Stimulated activated CD4-positive, alpha-beta T cell treated with anti-CD3 and anti-CD28 coated beads, Interleukin-12 subunit alpha, Interleukin-12 subunit beta, amount 100 ng/mL, for 48 hours (primary cell): ENCODE results near the gene PMPCA.

Experiments
- DNase-seq, 3 donors: peaks; one replicate each; pipeline ENCODE4 v3.0.0-alpha.2; 2020; ENCODE audit warnings: low read depth in 2 of 3, low spot score in 1 of 3

Gene PMPCA

DNA sequence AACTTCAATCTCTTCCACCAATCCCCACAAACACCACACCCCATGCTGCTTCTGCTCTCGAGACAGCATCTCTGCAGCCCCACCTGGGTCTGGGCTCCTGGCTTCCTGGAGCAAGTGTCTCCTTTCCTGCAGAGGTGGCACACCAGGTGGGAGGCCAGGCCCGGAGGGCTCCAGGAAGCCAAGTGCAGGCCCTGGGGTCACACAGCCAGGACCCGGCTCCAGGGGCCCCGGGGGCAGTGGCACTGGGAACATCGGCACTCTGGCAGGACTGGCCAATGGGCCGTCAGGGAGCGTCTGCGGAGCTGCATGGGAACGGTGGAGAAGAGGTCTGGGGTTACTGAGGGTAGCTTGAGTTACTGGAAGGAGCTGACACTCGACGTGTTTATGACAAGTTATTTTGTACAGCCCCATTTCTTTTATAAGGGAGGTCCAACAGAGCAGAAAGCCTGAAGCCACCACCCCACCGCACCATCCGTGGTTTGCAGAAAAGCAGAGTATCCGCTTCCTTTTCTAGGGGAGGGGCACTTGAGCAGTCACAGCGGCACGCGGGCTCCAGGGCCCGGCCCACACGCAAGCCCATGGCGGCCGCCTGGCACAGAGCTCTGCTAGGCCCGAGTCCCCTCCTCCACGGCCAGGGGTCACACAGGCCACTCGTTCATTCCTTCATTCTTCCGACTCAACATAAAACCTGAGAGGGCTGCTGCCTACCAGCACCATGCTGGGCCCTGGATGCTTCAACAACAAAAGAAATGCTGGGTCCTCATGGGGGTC, 43.8 kb downstream of the PMPCA start:
- no peak for DNase-seq

DNA sequence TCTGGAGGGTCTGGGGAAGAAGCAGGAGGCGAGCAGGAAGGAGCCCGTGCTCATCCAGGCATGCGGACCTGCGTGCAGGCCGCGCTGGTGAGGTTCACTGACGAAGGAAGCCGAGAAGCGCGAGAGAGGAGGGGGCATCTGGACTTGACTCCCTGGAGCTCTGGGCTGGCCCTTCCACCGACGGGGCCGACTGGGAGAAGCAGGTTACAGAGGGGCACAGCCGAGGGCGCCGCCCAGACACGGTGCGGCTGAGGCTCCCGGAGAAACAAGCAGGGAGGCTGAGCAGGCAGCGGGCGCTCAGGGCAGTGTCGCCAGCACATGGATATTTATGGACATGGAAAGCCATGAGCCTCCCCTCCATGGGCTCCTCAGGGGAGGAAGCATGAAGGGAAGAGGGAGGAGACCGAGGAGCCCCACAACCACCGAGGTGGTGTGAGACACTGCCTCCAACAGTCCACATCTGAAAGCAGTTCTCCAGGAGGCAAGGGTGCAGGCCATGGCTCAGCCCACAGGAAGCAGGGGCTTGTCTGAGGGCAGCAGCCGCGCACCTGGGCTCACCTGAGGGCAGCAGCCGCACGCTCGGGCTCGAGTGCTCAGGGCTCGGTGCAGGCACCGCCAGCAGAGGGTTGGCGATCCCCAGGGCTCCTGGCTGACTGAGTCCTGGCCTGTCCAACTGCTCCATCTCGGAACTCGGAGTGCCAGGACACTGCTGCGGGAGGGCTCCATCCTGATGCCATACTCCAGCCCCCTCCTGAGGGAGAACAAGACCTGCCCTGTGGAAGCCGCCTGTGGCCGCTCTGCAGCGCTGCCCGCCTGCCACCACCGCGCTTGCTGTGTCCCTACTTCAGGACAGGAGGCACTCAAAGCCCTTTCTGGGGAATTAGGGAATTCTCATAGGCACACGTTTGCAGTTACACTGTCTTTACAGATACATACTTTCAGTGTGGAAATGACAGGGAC, 44.9 kb downstream of the PMPCA start:
- no peak for DNase-seq

DNA sequence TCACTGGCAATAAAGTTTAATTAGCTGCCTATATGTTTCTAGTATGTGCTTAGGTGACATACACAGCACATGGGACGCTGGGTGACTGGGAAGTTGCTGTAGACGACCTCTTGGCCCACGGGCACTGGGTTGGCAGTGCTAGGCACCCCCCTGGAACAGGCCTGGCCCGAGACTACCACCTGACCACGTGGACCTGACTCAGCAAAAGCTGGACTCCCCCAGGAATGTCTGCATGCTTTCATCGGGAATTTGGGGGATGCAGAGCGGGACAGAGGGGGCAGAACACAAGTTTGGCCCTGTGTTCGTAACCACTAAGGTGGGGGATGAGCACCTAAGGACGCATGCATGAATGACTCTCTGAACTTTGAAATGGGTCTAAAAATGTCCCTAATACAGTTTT, 45.8 kb downstream of the PMPCA start:
- DNase-seq = no peak

DNA sequence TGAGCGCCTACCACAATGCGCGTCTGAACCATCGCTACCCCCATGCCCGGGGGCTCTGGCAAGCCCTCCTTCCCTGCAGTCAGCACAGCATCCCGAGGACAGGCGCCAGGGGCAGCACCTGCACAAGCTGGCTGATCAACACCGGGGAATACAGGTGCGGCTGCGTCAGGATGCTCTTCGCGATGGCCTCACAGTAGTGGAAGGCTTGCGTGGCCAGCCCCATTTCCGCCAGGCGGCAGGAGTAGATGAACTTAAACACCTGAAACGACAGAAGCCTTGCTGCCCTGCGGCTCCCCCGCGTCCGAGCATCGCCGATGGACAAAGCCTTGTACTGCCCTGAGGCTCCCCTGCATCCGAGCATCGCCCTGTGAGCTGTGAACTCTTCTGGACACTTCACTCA, 46.9 kb downstream of the PMPCA start:
- DNase-seq = no peak

DNA sequence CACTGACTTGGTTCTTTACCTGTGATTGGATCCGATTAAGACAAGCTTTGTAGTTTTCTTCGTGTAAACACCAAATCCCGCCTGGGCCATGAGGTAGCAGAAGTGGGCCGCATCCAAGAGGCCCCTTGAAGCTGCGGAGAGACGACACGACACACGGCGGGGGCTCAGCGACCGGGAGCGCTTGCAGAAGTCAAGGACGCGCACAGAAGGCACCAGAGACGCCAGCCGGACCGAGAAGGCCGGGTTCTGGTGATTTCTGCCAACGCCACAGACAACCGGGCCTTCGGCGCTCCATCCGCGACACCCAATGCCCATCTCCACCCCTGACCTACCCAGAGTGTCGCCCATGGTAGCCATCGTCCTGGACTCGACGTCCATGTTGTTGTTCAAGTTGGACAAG, 49.0 kb downstream of the PMPCA start:
- DNase-seq = no peak

DNA sequence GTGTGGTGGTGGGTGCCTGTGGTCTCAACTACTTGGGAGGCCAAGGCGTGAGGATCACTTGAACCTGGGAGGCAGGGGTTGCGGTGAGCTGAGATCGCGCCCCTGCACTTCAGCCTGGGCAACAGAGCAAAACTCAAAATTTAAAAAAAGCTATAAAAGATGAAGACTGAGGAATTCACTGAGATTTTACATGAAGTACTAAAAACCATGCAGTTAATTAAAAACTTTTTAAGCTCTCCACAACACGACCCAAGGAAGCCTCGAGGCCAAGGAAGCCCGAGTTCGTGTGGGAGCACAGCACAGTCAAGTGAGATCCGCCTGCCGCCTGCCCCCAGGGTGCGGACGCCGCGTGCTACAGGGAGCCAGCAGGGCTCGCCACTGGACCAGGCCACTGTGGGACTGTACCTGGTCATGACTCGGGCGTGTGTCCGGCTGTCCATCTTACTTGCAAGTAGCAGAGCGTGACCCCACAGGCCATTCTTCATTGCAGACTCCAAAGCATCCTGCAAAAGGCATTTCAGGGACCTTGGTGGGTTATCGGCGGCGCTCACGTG, 50.4 kb downstream of the PMPCA start:
- DNase-seq = no peak

DNA sequence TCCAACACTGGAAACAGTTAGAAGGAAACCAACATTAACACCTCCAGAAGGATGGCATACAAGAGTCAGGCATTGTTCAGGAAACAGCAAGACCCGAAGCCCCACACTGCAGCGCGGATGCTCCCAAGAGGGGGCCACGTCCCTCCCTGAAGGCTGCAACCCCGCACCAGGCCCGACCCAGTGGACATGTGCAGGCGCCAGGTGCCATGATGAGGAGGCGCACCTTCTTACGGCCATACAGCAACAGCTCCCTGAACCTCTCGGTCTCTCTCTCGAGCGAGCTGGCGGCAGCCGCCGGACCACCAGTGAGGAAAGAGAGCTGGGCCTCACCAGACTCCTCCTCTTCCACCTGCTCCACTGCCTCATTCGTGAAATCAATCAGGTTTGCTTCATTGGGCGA, 52.2 kb downstream of the PMPCA start:
- DNase-seq = no peak

DNA sequence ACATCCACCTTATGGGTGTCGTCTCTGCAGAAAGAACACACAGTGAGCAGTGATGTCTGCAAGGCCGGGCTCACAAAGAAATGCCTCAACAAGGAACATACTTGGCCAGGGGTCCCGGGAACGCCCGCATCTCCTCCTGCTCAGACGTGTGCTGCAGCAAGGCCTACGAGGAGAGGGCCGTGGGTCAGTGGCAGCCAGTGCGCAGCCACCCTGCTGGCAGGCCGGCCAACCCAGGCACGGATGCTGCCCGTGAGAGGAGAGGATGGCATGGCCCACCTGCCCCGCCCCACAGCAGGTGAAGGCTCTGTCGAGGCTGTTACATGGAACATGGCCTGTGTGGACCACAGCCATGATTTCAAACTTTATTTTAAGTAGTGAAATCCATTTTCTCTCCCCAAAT, 53.1 kb downstream of the PMPCA start:
- DNase-seq = no peak

DNA sequence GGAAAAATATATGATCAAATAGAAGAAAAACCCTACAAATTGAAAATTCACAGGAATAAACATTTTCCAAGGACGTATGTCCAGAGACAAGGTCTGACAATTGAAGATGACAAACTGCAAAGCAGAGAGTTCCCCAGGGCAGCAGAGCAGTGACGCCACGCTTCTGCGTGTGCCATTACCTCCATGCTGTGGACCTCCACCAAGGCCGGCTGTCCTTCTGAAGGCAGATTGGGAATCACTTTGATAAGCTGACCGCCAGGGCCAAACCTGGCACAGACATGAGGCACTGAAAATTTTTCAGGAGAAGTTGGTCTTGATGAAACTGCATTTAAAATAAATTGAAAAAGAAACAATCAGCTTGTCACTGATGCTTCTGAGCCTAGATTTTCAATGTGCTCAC, 53.8 kb downstream of the PMPCA start:
- no peak for DNase-seq

DNA sequence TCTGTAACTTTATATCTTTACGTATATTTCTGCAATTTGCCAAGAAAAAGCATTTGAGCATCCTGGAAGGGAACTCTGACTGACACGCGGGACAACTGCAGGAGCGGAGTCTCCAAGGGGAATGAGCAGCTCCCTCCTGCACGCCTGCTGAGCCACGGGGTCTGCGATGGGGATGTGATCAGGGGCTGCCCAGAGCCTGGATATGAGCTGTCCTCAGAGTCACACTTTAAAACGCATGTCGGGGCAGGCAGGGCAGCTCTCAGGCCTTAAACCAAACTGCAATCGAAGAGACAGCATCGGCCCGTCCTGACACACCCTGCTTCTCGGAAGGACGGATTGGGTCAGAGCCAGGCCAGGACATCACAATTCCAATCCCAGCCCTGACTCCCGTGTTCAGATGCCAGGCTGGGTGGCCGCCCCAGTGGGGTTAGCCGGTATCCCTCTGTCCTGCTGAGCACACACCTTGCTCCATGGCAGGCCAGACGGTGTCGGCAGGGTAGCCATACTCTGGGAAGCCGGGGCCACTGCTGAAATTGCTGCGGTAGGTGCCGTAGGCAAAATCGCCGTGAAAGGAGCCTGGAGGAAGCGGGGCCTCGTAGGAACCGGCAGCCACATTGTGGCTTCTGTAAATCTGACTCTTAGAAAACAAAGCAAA, 55.2 kb downstream of the PMPCA start:
- DNase-seq = no peak

DNA sequence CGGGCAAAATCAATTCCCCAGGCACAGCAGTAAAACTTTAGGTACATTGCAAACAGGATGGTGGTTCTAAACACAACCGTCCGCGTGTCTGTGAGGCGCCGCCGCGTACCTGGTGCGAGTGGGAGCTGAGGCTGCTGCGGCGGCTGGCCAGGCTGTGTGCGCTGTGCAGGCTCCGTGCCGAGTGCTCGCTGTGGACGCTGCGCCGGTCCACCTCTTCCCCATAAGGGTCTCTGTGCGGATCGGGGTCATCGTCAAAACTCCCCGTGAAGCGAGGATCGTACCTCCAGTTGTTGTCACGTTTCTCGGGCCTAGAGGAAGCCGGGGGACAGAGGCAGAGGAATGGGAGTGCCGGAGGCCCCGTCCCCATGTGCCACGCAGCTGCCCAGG, 55.7 kb downstream of the PMPCA start:
- no peak for DNase-seq

DNA sequence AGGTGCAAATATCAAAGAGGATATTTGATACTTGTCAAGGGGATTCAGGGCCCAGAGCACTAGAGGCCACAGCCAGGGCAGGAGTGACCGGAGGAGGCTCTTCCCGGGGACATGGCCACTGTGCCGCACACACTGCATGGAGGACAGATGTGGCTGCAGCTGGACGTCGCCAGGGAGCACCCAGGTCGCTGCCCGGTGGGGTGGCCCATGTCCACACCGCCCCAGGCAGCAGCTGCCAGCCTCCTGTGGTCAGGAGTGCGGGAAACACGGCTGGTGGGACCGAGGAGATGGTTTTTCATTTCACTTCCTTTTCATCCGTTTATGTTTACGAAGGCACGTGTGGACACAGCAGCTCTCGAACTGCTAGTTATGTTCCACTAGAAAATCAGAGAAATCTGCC, 57.3 kb downstream of the PMPCA start:
- no peak for DNase-seq

DNA sequence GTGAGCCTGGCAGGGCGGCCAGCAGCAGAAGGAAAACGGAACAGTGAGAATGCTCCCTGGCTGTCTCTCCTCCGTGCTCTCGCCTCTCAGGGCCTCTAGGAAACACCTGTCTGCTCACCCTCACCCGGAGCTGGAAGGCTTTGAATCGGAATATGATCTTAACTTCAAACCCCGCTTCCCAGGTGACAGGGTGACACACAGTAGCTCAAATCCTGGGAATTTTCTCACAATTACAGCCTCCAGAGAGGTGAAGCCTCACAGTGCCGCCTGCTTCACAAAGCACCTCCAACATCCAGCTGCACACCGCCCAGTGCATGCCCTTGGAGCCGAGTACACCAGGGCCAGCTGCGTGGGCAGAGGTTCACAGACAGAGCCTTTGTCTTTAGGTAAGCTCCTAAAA, 59.9 kb downstream of the PMPCA start:
- DNase-seq = no peak

DNA sequence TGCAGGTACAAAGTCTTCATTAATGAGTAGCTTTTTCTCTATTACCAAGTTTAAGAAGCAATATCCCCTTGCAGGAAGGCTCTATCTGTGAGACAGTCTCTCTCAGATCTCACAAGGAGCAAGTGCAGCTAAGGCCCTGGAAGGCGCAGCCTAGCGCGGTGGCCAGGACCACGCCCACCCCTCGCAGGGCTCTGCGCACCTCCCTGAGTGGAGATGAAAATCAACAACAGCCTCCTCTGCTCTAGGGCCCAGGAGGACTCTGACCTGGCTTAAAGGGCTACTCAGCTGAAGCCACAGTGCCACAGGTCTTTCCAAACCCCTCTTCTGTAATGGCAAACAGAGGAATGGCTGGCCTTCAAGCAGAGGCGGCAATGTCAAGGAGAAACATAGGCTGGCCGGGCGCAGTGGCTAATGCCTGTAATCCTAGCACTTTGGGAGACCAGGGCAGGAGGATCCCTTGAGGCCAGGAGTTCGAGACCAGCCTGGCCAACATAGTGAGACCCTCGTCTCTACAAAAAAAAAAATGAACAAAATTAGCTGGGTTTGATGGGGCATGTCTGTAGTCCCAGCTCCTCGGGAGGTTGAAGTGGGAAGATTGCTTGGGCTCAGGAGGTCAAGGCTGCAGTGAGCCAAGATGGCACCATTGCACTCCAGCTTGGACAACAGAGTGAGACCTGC, 60.5 kb downstream of the PMPCA start:
- DNase-seq = no peak

DNA sequence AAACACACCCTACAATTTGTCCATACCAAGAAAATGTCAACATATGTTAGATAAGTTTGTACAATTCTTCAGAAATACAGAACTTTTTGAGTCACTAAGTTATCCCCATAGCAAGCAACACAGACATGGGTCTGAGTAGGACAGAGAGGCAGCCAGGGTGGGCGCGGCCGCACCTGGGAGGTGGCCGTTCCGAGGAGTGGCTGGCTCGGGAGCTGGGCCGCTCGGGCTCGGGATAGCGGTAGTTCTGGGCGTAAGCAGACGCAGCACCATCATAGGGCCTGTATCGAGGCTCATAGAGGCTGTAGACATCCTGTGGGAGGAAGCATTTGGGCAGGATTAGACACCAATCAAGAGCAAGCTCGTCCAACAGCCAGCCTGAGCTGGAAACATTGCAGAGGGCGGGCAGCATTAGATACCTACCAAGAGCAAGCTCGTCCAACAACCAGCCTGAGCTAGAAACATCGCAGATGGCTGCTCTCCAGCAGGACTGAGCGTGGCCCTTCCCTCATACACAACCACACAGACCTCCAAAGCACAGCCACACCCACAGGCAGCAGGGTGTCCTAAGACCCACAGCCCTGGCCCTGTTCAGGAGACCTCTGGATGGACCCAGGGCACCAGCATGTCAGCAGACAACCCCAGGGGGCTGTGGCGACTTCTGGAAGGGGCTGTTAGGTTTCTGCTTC, 61.5 kb downstream of the PMPCA start:
- DNase-seq = no peak

DNA sequence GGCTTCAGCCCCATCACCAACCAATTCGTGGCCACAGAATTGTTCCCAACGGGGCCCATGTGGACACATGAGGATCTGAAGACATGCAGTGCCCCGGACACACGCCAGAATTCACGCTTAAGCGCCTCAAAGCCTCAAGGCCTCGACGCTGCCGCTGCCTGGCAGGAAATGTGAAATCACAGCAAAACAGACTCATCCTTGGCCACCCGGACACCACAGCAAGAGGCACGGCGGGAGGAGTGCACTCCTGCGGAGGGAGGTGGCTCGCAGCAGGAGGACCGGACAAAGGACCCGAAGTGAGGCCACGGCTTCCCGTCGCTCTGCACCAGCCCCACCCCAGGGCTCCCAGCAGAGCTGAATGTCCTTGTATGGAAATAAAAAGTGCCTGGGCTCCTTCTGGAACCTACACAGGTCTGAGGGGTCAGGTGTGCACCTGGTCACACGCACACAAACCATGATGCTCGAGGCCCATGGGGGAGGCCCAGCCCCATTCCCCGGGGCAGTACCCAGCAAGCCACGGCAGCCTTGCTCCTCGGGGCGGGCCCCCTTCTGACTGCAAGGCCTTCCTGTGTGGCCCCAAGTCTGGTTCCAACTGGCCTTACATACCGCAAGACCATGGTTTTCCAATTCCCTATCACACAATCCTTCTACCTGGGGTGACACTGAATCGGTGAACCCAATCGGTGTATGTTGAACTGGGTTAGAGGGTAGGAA, 62.3 kb downstream of the PMPCA start:
- DNase-seq = no peak

DNA sequence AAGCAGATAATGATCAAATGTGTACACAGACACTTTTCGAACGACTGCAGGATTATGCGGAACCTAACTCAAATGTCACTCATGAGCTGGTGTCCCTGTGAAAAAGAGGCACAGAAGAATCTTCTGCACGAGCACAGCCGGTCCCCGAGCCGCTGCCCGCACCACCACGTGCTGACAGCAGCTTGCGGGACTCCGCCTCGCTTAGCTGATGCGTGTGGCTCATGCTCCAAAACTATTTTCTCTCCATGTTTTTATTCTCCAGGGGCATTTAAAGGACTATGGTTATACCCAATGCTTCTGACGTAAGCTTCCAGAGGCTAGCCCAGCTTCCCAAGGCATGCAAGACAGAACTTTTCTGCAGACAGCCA, 62.9 kb downstream of the PMPCA start:
- DNase-seq = no peak
